Measurements from ENCODE around the gene TBL1X.

Gene TBL1X

GRCh38 chrX:9707306-9708033 lies 242.6 kb downstream of the TBL1X start:
- DNase-seq (ENCODE audit: low spot score) = no peak

GRCh38 chrX:9708086-9708485 lies 243.2 kb downstream of the TBL1X start:
- DNase-seq (ENCODE audit: low spot score) = no peak

DNA sequence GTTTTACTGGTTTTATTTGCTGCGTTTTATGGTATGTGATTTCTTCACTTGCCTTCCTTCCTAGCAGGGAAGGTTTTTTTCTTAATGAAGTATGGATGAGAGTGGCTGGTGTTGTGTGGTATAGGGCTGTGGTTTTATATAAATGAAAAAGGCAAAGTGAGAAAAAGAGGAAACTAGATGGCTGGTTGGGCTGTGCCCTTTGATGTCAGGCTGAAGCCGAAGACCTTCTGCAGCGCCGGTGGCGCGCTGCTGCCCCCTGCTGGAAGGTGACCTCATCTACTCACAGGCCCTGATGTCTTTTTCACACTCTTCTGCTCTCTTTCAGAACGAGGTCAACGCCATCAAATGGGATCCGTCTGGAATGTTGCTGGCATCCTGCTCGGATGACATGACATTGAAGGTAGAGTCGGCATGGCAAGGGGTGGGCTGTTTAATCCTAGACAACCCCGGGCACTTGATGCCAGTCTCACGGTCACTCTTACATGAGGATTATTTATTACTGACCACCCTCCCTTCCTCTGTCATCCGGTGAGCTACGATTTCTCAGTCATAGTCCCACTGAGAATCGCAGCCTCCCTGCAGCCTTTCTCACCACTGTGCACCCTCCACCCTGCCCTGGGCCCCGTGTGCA lies 244.2 kb downstream of the TBL1X start:
- DNase-seq (ENCODE audit: low spot score) = peak; percentile 61

DNA sequence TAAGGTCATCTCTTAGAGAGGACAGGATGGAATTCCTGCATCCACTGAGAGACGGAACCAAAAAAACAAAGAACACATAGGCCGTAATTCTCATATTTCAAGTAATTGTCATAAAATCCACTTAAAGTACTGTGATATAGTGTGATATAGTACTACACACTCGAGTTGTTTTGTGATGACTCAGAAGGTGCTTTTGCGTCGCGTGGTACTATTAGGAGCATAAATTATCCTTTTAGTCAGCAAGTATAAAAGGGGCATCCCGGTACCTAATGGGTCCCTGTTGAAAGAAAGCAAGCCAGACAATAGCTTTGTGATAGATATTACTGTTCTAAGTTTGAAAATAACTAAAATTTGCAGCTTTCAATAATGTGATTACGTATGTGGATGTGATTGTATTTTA lies 245.5 kb downstream of the TBL1X start:
- DNase-seq (ENCODE audit: low spot score) = no peak

DNA sequence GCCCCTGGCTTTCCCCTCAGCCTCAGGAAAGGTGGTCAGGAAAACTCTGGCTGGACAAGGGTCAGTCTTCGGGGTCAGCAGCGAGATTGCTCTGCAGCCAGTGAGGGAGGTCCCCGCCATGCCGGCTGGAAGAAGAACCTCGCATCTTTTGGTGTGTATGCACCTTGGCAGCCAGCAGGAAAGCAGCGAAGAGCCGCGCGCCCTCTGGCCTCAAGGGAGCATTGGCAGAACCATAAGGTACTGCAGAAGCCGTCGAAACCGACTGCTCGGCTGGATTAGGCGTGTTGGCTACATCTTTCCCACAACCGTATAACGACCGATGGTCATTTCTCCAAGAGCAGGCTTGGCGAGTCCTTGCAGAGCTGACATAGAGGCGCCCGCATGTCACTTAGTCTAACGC lies 252.5 kb downstream of the TBL1X start:
- no peak for DNase-seq (ENCODE audit: low spot score)

GRCh38 chrX:9724711-9725110 lies 259.9 kb downstream of the TBL1X start:
- no peak for DNase-seq (ENCODE audit: low spot score)

DNA sequence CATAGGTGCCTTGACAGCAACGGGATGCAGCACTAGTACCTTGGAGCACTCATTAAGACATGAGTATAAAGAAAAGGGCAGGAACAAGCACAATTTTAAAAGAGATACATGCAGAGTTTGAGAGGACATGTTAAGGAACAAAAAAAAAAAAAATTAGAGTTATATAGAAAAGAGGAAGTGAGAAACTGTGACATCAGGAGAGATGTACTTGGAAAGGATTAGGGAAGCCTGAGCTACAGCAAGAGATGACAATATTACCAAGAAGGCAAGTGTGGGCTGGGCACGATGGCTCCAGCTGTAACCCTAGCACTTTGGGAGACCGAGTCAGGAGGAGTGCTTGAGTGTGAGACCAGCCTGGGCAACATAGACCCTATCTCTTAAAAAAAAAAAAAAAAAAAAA lies 263.4 kb downstream of the TBL1X start:
- DNase-seq (ENCODE audit: low spot score) = no peak

DNA sequence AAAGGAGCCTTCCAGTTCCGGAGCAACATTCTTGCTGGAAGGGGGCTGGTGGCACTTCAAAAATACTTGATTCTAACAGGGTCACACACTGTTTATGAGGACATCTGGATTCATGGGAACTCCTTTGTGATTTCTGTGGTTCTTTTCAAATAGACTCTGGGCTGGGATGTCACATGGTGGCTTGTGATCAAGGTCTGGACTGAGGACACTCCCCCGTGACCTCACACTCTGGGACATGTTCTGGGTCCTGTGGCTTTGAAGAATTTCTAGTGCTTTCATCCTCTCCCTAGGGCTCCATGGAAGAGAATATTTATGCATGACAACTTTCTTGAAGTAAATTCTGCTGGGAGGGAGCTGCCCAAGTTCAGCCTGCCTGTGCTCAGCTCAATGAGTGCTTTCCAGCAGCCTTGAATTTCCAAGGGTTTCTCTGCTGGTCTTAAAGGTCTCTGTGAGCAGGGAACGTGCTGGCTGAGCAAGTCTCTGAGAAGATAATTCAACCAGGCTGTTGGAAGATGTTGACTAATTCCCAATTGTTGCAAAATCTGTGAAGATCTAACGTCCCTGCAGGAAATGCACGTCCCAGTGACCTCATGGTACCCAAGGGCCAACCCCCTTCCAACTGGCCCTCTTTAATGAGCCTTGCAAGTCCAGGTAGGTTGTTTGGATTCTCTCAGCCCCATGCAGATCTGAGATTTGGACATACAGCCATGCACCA lies 264.5 kb downstream of the TBL1X start:
- DNase-seq (ENCODE audit: low spot score) = peak; percentile 56

GRCh38 chrX:9730078-9730477 lies 265.2 kb downstream of the TBL1X start:
- no peak for DNase-seq (ENCODE audit: low spot score)

GRCh38 chrX:9730752-9731151 lies 265.9 kb downstream of the TBL1X start:
- no peak for DNase-seq (ENCODE audit: low spot score)

GRCh38 chrX:9737363-9737762 lies 272.5 kb downstream of the TBL1X start:
- no peak for DNase-seq (ENCODE audit: low spot score)

- DNase-seq (ENCODE audit: low spot score) = no peak
Observed at GRCh38 chrX:9738151-9738550, 273.3 kb downstream of the TBL1X start.

GRCh38 chrX:9739130-9739529 lies 274.3 kb downstream of the TBL1X start:
- DNase-seq (ENCODE audit: low spot score) = no peak

- DNase-seq (ENCODE audit: low spot score) = no peak
Observed at GRCh38 chrX:9745417-9746115, 280.7 kb downstream of the TBL1X start.

DNA sequence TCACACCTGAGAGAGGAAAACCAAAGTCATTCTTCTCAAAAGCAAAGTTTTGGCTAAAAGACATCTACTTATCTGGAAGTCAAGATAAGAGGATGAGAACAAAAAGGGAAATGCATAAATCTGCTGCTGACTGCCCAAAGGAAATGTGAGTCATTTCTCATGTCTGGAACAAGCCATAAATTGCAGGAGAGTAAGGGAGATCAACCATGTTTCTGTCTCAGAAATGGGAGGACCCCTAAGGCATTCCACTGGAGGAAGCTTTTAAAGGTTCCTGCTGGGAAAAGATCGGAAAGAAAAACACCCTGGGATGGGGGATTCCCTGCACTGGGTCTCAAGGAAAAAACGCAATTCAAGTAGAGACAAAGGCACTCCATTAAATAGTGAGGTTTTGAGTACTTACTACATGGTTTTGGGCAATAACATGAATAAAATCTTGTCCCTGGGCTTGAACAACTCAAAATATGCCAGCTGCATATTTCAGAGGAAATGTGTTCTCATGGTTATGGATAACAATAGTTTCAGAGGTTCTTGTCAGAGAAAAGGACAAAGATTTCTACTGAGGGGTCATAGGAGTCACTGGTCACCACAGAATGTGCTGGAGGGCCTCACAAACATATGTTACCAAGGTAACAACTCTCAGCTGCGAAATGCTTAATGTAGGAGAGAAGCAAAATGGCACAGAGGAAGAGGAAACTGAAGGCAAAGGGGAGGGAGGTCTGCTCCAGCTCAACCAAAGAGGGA lies 281.5 kb downstream of the TBL1X start:
- DNase-seq (ENCODE audit: low spot score) = no peak

DNA sequence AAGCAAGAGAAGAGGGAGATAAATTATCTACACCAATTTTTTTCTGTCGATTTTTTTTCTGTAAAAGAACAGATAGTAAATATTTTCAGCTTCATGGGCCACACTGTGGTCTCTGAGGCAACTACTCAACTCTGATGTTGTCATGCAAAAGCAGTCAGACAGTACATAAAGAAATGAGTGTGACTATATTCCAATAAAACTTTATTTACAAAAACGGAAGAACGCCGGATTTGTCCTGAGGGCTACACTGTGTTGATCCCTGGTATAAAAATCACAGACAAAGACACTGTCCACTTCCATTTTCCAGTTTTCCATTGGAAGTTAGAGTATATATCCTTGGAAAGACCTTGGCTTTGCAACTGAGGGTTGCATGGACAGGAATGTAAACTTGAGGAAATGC lies 282.8 kb downstream of the TBL1X start:
- no peak for DNase-seq (ENCODE audit: low spot score)

DNA sequence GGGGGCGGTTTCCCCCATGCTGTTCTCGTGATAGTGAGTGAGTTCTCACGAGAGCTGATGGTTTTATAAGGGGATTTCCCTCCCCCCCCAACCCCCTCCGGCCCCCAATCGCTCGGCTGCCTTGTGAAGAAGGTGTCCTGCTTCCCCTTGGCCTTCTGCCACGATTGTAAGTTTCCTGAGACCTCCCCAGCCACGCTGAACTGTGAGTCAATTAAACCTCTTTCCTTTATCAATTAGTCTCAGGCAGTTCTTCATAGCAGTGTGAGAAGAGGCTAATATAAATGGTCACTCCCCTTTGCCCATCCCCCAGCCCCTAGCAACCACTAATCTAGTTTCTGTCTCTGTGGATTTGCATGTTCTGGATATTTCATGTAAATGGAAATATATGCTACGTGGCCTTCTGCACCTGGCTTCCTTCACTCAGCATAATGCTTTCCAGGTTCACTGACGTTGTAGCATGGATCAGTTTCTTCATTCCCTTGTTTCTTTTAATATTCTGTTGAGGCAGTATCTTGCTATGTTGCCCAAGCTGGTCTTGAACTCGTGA lies 284.4 kb downstream of the TBL1X start:
- DNase-seq (ENCODE audit: low spot score) = no peak

DNA sequence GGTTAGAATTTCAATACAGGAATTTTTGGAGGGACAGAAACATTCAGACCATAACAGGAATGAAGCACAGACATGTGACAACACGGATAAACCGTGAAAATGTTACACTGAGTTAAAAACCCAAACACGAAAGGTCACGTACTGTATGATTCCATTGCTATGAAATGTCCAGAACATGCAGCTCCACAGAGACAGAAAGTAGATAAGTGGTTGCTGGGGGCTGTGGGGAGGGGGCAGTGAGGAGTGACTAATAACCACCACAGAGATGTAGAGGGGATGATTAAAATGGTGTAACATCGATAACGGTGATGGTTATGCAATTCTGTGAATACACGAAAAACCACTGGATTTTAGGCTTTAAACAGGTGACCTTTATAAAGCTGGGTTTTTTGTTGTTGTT lies 292.5 kb downstream of the TBL1X start:
- no peak for DNase-seq (ENCODE audit: low spot score)

- DNase-seq (ENCODE audit: low spot score) = no peak
Observed at GRCh38 chrX:9758021-9758638, 293.3 kb downstream of the TBL1X start.

DNA sequence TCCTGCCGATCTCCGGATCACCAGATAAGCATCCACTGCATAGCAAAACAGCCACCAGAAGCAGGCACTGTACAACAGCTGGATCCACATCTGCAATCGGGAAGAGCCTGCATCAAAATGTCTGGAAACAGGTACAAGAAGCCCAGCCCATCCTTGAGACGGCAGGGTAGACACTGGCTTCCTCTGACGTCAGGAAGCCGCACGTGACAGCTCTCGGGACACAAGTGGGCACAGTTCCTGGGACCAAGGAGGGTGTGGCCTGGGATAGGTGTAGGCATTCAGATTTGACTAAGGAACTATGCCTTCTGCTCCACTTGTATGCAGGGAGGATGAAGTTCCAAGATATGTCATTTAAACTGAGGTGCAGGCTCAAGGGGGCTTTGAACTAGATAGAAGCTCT lies 294.5 kb downstream of the TBL1X start:
- no peak for DNase-seq (ENCODE audit: low spot score)

DNA sequence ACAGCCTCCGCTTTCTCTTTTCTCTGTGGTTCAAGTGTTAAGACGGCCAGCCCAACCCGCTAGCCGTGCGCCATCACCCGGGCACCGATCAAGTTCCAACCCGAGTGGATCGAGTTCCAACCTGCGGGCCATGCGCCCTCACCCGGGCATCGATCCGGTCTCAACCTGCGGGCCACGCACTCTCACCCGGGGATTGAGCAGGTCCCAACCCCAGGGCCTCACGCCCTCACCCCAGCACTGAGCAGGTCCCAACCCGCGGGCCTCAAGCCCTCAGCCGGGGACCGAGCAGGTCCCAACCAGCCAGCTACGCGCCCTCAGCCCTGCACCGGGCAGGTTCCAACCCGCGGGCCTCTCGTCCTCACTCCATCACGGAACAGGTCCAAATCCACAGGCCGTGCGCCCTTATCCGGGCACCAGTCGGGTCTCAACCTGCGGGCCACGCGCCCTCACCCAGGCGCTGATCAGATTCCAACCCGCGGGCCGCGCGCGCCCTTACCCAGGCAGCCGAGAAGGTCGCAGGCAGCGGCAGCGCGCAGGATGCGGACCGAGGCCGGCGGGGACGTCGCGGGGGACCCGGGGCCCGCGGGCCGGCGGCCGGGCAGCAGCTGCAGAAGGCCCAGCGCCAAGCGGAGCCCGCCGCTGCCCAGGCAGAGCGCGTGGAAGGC lies 300.3 kb downstream of the TBL1X start:
- no peak for DNase-seq (ENCODE audit: low spot score)

Measured in SW480 (cell line).